NCI-H774 (cell line): ENCODE data around the gene LIMCH1.
"Not testable (repeated sequence)": the region's sequence is repeated elsewhere in the genome, so short reads cannot be mapped to it uniquely, and the experiment has no call there.

Source experiments
- DNase-seq: peaks from one replicate; lab custom pipeline; 2025; lab: John Stamatoyannopoulos, UW

The LIMCH1 gene

DNA sequence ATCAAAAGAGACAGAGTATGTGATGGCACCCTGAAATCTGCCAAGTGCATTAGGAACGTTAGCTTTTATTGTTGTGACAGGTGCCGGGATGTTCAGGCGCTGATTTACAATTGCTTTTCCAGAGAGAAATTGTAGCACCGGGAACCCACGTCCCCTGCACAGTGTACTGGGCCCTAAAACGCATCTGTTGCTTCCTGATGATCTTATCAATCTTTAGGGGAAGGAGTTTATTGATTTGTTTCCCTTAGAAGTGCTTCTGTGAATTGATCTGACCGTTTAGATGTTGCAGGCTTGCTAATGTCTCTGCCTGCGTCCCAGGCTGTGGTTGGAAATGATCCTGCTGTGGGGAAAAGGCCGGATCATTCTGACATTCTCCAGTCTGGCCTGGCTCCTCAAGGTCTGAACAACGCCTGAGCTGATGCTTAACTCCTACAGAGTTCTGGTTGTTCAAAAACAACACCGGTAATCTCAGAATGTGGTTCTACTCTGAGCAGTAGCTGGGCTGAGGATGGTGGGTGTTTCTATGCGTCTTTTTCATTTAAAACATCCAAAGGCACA, 193.7 kb downstream of the LIMCH1 start:
- DNase-seq: no peak

DNA sequence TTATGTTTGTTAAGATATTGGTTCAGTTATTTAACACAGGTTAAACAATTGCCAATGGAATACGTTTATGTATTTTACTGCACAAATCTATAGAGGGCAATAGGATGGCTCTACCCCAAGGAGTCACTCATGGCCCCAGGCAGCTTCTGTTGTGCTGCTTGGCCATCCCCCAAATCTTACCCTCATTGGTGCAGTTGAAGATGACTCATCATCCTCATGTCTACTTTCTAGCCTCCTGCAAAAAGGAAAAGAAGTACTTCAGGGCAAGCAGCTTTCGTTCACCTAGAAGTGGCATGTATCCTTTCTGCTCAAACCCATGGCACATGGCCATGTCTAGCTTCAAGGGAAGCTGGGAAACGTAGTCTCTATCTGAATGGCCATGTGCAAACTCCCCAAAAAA, 196.4 kb downstream of the LIMCH1 start:
- DNase-seq: no peak

DNA sequence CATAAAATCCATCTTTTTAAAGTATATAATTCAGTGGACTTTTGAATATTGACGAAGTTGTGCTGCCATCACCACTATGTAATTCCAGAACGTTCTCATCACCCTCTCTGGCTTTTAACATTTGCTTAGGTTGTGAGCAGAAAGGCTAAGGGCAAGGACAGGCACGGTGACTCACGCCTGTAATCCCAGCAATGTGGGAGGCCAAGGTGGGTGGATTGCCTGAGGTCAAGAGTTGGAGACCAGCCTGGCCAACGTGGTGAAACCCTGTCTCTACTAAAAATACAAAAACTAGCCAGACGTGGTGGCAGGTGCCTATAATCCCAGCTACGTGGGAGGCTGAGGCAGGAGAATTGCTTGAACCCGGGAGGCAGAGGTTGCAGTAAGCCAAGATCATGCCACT, 199.5 kb downstream of the LIMCH1 start:
- DNase-seq: not testable (repeated sequence)

DNA sequence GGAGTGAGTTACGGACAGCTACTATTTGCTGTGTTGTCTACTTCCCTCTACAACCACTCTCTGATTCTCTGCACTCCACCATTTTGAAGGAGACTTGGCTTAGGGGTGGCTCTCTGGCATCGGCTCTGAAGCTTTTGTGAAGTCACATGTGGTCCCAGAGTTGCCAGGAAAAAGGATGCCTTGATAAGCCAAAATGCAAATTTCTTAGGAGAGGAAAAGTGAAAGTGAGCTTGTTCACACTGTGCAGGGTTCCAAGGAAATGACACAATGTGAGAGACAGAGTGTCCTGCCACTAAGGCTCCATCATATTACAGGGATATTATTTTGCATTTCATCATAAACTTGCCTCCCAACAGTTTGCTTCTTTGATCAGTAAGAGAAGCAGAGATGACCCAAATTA, 203.4 kb downstream of the LIMCH1 start:
- DNase-seq: no peak

DNA sequence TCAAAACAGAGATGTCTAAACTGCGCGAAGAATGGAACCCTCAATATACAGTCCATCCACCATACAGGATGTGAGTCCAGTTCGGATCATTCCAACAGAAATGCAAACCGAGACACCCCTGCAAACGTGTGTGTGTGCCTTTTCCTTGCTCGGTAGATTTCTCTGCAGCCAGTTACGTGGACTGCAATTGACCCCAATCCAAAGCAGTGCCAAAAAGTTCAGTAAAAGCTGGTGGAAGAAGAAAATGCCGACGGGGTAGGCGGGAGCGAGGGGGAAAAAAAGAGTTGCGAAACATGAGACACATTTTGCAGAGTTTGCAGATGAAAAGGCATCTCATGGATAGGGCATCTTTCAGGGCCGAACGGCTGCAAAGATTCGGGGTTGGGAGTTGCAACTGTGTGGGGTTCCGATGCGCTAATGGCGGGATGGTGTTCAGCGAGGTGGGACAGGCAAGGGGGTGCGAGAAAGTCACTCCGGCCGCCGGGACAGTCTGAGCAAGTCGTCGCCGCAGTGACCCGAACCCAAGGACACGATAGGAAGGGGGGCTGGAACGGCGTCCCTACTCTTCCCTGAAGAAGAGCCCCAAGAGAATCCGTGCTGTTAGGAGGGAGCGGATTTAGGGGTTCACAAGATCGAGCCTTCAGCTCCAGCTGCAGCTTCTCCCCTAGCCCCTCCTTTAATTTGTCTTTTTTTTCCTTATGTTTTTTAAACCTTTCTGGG, 206.8 kb downstream of the LIMCH1 start:
- no peak for DNase-seq

DNA sequence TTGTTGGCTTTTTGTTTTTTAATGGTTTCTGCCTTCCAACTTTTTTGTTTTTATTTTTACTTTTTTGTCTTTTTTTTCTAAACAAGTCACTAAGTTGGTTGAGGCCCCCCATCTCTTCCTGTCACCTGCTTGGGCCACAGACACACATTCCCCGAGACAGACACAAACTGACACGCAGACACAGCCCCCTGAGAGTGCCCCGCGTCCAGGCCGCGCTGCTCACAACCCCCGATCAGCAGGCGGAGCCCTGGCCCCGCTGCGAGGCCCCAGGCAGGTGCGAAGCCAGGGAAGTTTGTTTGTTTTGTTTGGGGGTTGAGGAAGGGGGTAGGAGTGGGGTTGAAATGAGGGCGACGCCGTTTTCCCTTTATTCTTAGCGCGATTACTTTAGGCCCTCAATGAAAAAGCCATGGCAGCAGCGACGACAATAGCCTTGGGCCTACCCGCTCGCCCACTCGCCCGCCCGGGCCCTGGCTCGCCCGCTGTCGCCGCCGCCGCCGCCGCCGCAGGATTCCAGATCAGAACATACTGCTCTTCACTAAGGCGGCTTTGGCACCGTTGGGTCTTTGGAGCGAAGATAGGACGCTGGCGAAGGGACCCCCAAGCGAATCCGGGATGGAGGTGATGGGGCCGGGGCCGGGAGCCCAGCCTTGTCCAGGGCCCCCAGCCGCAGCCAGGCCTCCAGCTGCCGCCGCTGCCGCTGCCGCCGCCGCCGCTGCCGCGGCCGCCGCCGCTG, 207.5 kb downstream of the LIMCH1 start:
- no peak for DNase-seq

DNA sequence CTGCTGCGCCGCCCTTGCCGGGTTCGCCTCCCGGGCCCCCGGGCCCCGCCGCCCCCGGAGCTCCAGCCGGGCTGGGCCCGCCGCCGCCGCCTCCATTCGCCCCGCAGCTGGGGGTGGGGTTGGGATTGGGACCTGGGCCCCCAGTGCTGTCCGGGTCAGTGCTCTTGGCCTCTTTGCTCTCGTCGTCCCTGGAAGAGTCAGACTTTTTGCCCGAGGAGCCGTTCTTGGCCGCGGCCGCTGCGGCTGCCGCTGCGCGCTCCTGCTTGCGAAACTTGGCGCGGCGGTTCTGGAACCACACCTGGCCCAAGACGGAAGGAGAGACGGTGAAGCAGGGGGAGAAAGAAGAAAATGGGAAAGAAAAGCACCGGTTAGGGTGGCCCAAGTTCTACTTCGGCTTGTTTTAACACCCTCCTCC, 208.1 kb downstream of the LIMCH1 start:
- DNase-seq: no peak

DNA sequence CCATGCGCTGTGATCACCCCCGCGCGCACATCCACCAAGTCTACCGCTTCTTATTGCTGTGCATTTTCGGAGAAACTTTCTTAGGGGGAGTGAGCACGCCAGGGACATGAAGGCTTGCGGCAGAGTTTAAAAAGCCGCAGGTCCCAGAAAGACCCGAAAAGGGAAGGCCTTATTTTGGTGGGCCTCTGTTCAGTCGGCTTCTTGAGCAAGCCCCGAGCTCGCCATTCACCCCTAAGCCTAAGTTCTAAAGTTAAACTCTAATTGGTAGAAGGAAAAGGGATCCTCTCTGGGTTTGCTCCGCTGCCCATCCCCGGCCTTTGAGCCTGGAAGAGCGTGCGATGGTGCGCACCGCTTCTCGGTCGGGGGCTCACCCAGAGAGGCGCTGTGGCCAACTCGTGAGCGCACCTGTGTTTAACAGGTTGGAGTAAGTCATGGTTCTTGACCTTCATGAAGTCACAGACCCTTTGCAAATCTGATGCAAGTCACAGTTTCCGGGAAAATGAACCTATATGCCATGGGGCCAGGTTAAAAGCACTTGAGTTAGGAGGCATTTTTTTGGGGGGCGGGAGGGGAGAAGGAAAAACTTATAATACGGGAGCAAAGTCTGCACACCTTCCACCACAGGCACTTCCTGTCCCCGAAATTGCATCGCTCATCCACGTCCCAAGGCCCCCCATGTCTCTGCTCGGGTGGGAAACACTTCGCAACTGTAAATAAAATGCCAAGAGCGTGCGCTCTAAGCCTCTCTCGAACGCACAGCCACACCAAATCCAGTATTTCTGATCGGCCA, 208.7 kb downstream of the LIMCH1 start:
- no peak for DNase-seq

DNA sequence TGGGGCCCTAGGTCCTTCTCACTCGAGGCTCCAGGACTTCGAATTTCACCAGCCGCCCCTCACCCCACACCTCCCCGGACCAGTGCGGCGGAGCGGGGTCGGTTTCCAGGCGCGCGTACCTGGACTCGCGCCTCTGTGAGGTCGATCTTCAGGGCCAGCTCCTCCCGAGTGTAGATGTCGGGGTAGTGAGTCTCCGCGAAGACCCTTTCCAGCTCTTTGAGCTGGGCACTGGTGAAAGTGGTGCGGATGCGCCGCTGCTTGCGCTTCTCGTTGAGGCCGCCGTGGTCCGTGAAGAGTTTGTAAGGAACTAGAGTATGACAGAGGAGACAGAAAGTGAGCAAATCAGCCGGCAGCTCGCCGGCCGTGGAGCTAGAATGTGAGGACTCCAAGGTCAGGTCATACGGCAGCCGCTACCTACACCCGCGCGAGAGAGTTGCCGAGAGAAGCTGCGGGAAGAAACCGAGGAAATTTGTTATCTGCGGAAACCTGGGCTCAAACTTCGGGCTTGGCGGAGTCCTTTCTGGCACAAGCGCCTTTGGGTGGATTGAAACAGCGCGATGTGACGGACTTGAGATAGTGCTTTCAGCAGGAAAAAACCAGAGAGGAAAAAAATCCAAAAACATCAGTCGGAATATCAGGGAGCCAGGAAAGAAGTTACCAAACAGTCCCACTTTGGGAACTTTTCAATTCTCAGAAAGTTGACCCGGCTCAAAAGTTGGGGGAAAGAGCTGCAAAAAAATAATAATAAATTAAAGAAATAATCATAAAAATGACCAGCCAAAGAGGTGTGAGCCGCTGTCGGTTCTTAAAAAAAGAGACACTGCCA, 209.5 kb downstream of the LIMCH1 start:
- no peak for DNase-seq

DNA sequence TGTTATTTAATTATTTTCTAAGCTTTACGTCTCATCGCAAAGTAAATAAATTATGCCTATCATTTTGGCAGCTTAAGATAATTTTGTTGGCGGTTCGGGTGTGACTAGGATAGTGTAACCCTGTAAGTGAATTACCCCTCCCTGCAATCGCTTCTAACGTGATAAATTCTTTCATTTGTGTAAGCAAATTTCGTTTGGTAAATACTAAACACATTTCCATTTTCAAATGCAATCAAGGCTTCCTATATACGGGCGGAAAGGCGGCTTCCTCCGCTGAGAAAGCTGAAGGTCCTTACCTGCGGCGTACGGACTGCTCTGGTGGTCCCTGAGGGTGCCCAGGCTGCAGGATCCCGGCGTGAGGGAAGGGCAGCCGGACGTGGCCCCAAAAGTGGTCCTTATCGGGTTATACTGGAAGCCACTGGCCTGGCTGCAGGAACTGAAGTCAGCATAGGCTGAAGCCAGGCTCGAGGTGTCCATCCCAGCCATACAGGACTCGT, 210.2 kb downstream of the LIMCH1 start:
- DNase-seq: no peak

DNA sequence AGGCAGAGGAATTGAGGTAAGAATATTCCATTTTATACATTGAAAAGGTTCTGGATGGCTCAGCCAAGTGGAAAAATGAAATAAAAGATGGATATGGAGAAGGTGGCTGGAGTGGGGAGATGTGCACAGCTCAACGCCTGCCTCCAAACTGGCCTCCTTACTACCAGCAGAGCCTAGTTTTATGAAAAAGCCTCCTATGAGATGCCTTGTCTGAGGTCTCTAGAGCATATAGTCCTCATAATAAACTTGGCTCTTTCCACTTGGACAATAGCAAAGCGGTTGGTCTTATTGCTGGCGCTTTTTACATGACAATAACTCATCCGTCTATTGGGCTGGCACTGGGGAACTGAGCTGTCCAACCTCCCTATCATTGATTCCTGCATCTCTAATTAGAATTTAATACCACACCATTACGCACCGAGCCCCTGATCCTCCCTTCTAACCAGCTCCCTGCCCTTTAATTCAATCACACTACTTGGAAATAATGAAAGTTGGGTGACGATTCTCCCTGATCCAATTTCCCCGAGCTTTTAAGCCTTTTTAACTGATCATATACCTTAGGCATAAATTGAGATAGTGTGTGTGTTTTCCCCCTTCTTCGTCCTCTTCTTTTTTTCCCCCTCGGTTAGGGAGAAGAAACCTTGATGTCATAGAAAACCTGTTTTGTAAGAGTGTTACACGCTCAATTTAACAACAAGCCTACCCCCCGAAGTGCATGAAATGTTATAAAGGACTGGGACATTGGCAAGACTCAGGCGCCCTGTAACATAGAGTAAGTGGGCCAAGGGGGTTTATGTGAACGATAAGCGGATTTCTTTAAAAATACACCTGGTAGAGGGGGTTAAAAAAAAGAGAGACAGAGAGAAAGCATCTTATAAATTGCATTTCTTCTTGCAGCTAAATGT, 210.9 kb downstream of the LIMCH1 start, which contains the start of gene PHOX2B:
Gene PHOX2B, minus strand, starts transcription at position 155 of the 905 bp plus-strand sequence. Its CDS starts 115 bp downstream, at position 40.
- no peak for DNase-seq

DNA sequence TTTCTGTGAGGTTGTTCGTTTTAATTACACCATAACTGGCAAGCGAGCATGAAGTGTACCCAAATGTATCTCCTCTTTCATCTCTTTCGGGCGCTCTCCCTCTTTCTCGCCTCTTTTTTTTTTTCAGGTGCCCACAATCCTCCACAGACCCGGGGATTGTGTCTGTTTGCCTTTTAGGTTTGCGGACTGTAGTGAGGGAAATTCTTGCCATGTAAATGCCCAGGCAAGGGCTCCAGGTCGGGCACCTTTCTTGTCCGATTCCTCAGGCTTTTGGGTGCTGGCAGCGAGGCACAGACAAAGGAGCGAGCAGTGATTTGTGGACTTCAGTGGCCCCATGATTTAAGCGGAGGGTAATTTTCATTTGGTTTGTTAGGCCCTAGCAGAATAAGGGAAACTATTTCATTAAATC, 211.7 kb downstream of the LIMCH1 start:
- no peak for DNase-seq
